GM23338 (cell line): ENCODE results near the gene FASLG. TPM values are rescaled to one million over a fixed set of nuclear protein-coding genes. Genes with fewer than 3 reads are reported as not detected.

Experiments
- CREB1 ChIP-seq: fragments of 250-450 bp; sonication (Bioruptor Pico); IDR thresholded peaks from 2 replicates; pipeline ENCODE4 v1.5.0; 2020; ENCODE audit warnings: low read depth, mild to moderate bottlenecking, moderate library complexity
- CTCF ChIP-seq, 2 experiments: fragments of 200-600 bp in 1 of 2; sonication (generic) in 1 of 2; conservative IDR thresholded peaks; 2 replicates each; pipeline versions ENCODE4 v1.5.1 to v1.6.1; 2016 to 2017; ENCODE audit warnings: antibody characterized with exemption in 2 of 2, low read depth in 2 of 2, mild to moderate bottlenecking in 2 of 2, moderate library complexity in 1 of 2
- ETS1 ChIP-seq: IDR thresholded peaks from 2 replicates; pipeline ENCODE4 v1.6.1; 2016; ENCODE audit warnings: antibody characterized with exemption
- EZH2 ChIP-seq: fragments of 200-600 bp; sonication (generic); IDR thresholded peaks from one replicate; pipeline ENCODE4 v1.8.0; 2017; ENCODE audit warnings: antibody characterized with exemption, mild to moderate bottlenecking, low read depth; ENCODE audit not compliant: unreplicated experiment
- JUNB ChIP-seq: IDR thresholded peaks from one replicate; pipeline ENCODE4 v1.6.1; 2016; ENCODE audit warnings: antibody characterized with exemption; ENCODE audit not compliant: unreplicated experiment
- NANOG ChIP-seq: IDR thresholded peaks from 2 replicates; pipeline ENCODE4 v1.6.1; 2016; ENCODE audit warnings: antibody characterized with exemption, borderline replicate concordance
- POLR2AphosphoS5 ChIP-seq: IDR thresholded peaks from 2 replicates; pipeline ENCODE4 v1.6.1; 2016; ENCODE audit warnings: antibody characterized with exemption, low read depth
- STAT1 ChIP-seq: IDR thresholded peaks from one replicate; pipeline ENCODE4 v1.6.1; 2016; ENCODE audit warnings: antibody characterized with exemption; ENCODE audit not compliant: unreplicated experiment
- ZNF114 ChIP-seq: fragments of 250-450 bp; sonication (Bioruptor Pico); IDR thresholded peaks from 2 replicates; pipeline ENCODE4 v1.5.0; 2020; ENCODE audit warnings: mild to moderate bottlenecking, moderate library complexity
- ZNF331 ChIP-seq: fragments of 250-450 bp; sonication (Bioruptor Pico); IDR thresholded peaks from 2 replicates; pipeline ENCODE4 v1.5.0; 2020; ENCODE audit warnings: low read depth, mild to moderate bottlenecking, moderate library complexity
- ZNF462 ChIP-seq: fragments of 250-450 bp; sonication (Bioruptor Pico); IDR thresholded peaks from 2 replicates; pipeline ENCODE4 v1.5.0; 2020; ENCODE audit warnings: mild to moderate bottlenecking, moderate library complexity
- polyA plus RNA-seq: library from polyadenylated mRNA; unstranded; fragments of >200 nt; fragmentation: Nextera tagmentation; extraction: Ambion mirVana; gene quantifications from 2 replicates; pipeline ENCODE4 v1.2.1, GENCODE V29; 2016
- total RNA-seq: library from RNA; depleted of rRNA; stranded (reverse); fragments of >200 nt; shearing (Covaris generic); gene quantifications from 2 replicates; pipeline ENCODE4 v1.2.3, GENCODE V29; 2014

FASLG gene
- total and polyA plus RNA-seq, 2 experiments from 2014 or later = not detected

GRCh38 chr1:172627702-172628101 is 31.2 kb upstream of the FASLG start (continued):
- TF ChIP-seq ZNF462 (CRISPR knock-in tag) = no peak
- TF ChIP-seq POLR2AphosphoS5 = no peak
- no peak for TF ChIP-seq CTCF (conservative IDR thresholded peaks at IDR 0.05; ENCODE audit: low read depth in 2 of 2)
- TF ChIP-seq NANOG = no peak
- no peak for TF ChIP-seq ETS1
- TF ChIP-seq EZH2 = no peak
- TF ChIP-seq ZNF331 (CRISPR knock-in tag) = no peak
- no peak for TF ChIP-seq CREB1 (CRISPR knock-in tag)
- no peak for TF ChIP-seq ZNF114 (CRISPR knock-in tag)
- no peak for TF ChIP-seq STAT1
- no peak for TF ChIP-seq JUNB
